A549 treated with DMSO at 1 μM for 4 hours (cell line): ENCODE results near the gene LRRC39. TPM values are rescaled to one million over a fixed set of nuclear protein-coding genes. Genes with fewer than 3 reads are reported as not detected.

Source experiments
- total RNA-seq: library from RNA; stranded (reverse); fragments of 200-300 nt; extraction: Qiagen RNA extraction; gene quantifications from 5 replicates; pipeline ENCODE4 v1.2.3, GENCODE V29; 2022; ENCODE audit warnings: low read depth

LRRC39 gene
- 0.13 to 0.15 TPM (median 0.13 TPM) in 3 of 5 replicates, not detected in the others for total RNA-seq

GRCh38 chr1:100178091-100178490 lies at the start of gene LRRC39:
TSS of gene LRRC39 (minus strand) at chr1:100178256. CDS start at chr1:100168516, 9,740 bp downstream.

GRCh38 chr1:100132566-100133477 lies 45.2 kb downstream of the LRRC39 start, which contains the start of the genes SASS6 and TRMT13:
TSS of gene SASS6 (minus strand) at chr1:100132930. CDS start at chr1:100132814, 116 bp downstream.
TSS of gene TRMT13 (plus strand) at chr1:100133163. CDS start at chr1:100133169, 6 bp downstream.

Other genes with a start within 250 kb of the LRRC39 start
- 5.2 to 12.8 TPM (median 10.9 TPM) in 5 replicates for gene SLC35A3, start 208.3 kb downstream of the LRRC39 start, total RNA-seq
- gene SASS6, start 45.3 kb downstream of the LRRC39 start, total RNA-seq = 3.7 to 5.7 TPM (median 5.0 TPM) in 5 replicates
- gene TRMT13, start 45.1 kb downstream of the LRRC39 start, total RNA-seq = 6.0 to 9.4 TPM (median 8.5 TPM) in 5 replicates
- gene DBT, start 71.6 kb upstream of the LRRC39 start, total RNA-seq = 2.8 to 5.3 TPM (median 4.6 TPM) in 5 replicates
- gene RTCA, start 88.0 kb upstream of the LRRC39 start, total RNA-seq = 19.2 to 23.8 TPM (median 23.5 TPM) in 5 replicates
- 2.3 to 3.4 TPM (median 3.0 TPM) in 5 replicates for gene CDC14A, start 174.2 kb upstream of the LRRC39 start, total RNA-seq